IMR-90 (cell line): ENCODE results near the gene PREP. TPM values are rescaled to one million over a fixed set of nuclear protein-coding genes. Genes with fewer than 3 reads are reported as not detected.

Experiments
- ATAC-seq: fragments of 200-7000 bp; cut with Tn5 transposase; 2 replicates; pipeline ENCODE4 v1.9.1; 2020; ENCODE audit warnings: low read depth, mild to moderate bottlenecking, moderate library complexity
- BruUV-seq: library from RNA; stranded (reverse); fragments of 400-500 nt; replicated peaks from 2 replicates; lab custom pipeline; 2021; lab: Mats Ljungman, UMichigan
- CTCF ChIA-PET: fragments of 300-600 bp; formaldehyde crosslinking; extraction: SDS; loops from one replicate; lab custom pipeline; 2021; ENCODE audit warnings: antibody characterized with exemption; lab: Yijun Ruan, JAX
- POLR2A ChIA-PET: fragments of 300-600 bp; sonication (Branson Sonifier 250); formaldehyde crosslinking; loops from one replicate; lab custom pipeline; 2022; ENCODE audit warnings: antibody characterized with exemption; ENCODE audit not compliant: unreplicated experiment; lab: Charles Lee
- DNase-seq: peaks from one replicate; pipeline ENCODE4 v3.0.0; 2013
- H2AFZ ChIP-seq: replicated peaks from 2 replicates; pipeline ENCODE3; 2013; ENCODE audit warnings: low read length, mild to moderate bottlenecking; ENCODE audit not compliant: poor library complexity
- H2AK5ac ChIP-seq: 2 replicates; pipeline ENCODE4 v1.6.1; 2013; ENCODE audit warnings: low read depth, low read length, inconsistent platforms
- H2AK9ac ChIP-seq: replicated peaks from 2 replicates; pipeline ENCODE3; 2013; ENCODE audit warnings: mild to moderate bottlenecking, low read depth, low read length, moderate library complexity; ENCODE audit not compliant: poor library complexity
- H2BK120ac ChIP-seq: 2 replicates; pipeline ENCODE4 v1.6.1; 2013; ENCODE audit warnings: low read depth, low read length, inconsistent platforms
- H2BK15ac ChIP-seq: 3 replicates; pipeline ENCODE4 v1.6.1; 2013; ENCODE audit warnings: low read depth, low read length, inconsistent platforms
- H2BK20ac ChIP-seq: 2 replicates; pipeline ENCODE4 v1.6.1; 2013; ENCODE audit warnings: low read depth, mild to moderate bottlenecking, inconsistent platforms, low read length, moderate library complexity
- H2BK5ac ChIP-seq: 2 replicates; pipeline ENCODE4 v1.6.1; 2013; ENCODE audit warnings: mild to moderate bottlenecking, low read depth, low read length, inconsistent platforms; ENCODE audit not compliant: poor library complexity, severe bottlenecking
- H3K14ac ChIP-seq: replicated peaks from 2 replicates; pipeline ENCODE4 v1.6.1; 2013; ENCODE audit warnings: low read depth, low read length, inconsistent platforms
- H3K18ac ChIP-seq: 2 replicates; pipeline ENCODE4 v1.6.1; 2013; ENCODE audit warnings: low read depth, low read length, control low read depth
- H3K23ac ChIP-seq: 2 replicates; pipeline ENCODE4 v1.6.1; 2013; ENCODE audit warnings: low read depth, low read length, inconsistent platforms
- H3K27ac ChIP-seq: 2 replicates; pipeline ENCODE4 v1.5.1; 2013; ENCODE audit warnings: mild to moderate bottlenecking, control low read depth, low read length; ENCODE audit not compliant: insufficient read depth
- H3K27me3 ChIP-seq: 2 replicates; pipeline ENCODE4 v1.6.1; 2013; ENCODE audit warnings: low read length; ENCODE audit not compliant: control insufficient read depth, insufficient read depth
- H3K36me3 ChIP-seq: 2 replicates; pipeline ENCODE4 v1.6.1; 2013; ENCODE audit warnings: low read length, mixed read lengths; ENCODE audit not compliant: control insufficient read depth, insufficient read depth
- H3K4ac ChIP-seq: 2 replicates; pipeline ENCODE4 v1.6.1; 2013; ENCODE audit warnings: low read depth, low read length, inconsistent platforms
- H3K4me1 ChIP-seq: 2 replicates; pipeline ENCODE4 v1.6.1; 2013; ENCODE audit warnings: low read length, mixed read lengths; ENCODE audit not compliant: control insufficient read depth, insufficient read depth
- H3K4me2 ChIP-seq: 2 replicates; pipeline ENCODE4 v1.6.1; 2013; ENCODE audit warnings: low read depth, mild to moderate bottlenecking, control low read depth, low read length, moderate library complexity
- H3K4me3 ChIP-seq: 2 replicates; pipeline ENCODE4 v1.5.1; 2013; ENCODE audit warnings: low read depth, mild to moderate bottlenecking, control low read depth, low read length, moderate library complexity; ENCODE audit not compliant: insufficient read depth
- H3K56ac ChIP-seq: 2 replicates; pipeline ENCODE4 v1.6.1; 2013; ENCODE audit warnings: low read length, inconsistent platforms; ENCODE audit not compliant: insufficient read depth; ENCODE audit errors: extremely low read depth
- H3K79me1 ChIP-seq, 2 experiments: 2 replicates each; pipeline ENCODE4 v1.6.1; 2013; ENCODE audit warnings: low read length in 2 of 2, inconsistent platforms in 1 of 2, low read depth in 1 of 2
- H3K9ac ChIP-seq: 2 replicates; pipeline ENCODE4 v1.6.1; 2013; ENCODE audit warnings: low read depth, low read length, control low read depth
- H3K9me1 ChIP-seq: 2 replicates; pipeline ENCODE4 v1.6.1; 2013; ENCODE audit warnings: low read length, inconsistent platforms; ENCODE audit not compliant: insufficient read depth
- H3K9me3 ChIP-seq: 2 replicates; pipeline ENCODE4 v1.6.1; 2013; ENCODE audit warnings: low read length; ENCODE audit not compliant: control insufficient read depth, insufficient read depth
- H4K20me1 ChIP-seq: 2 replicates; pipeline ENCODE4 v1.6.1; 2013; ENCODE audit warnings: low read length, inconsistent platforms; ENCODE audit not compliant: insufficient read depth
- H4K5ac ChIP-seq: 2 replicates; pipeline ENCODE4 v1.6.1; 2013; ENCODE audit warnings: mild to moderate bottlenecking, low read depth, low read length, control low read depth
- H4K8ac ChIP-seq, 2 experiments: 2 replicates each; pipeline ENCODE4 v1.6.1; 2013; ENCODE audit warnings: low read depth in 2 of 2, low read length in 2 of 2, control low read depth in 1 of 2, inconsistent platforms in 1 of 2
- H4K91ac ChIP-seq: 2 replicates; pipeline ENCODE4 v1.6.1; 2013; ENCODE audit warnings: low read depth, low read length, inconsistent platforms; ENCODE audit not compliant: insufficient read depth
- BHLHE40 ChIP-seq: fragments of 150-350 bp; IDR thresholded peaks from 2 replicates; pipeline ENCODE4 v1.6.1; 2016; ENCODE audit warnings: mild to moderate bottlenecking, low read depth, low read length
- CEBPB ChIP-seq: IDR thresholded peaks from 2 replicates; pipeline ENCODE4 v1.6.1; 2012; ENCODE audit warnings: low read depth, low read length, improper control_type of control experiment
- CHD1 ChIP-seq: IDR thresholded peaks from 2 replicates; pipeline ENCODE4 v1.6.1; 2012; ENCODE audit warnings: low read depth, low read length, improper control_type of control experiment
- FOS ChIP-seq: fragments of 150-350 bp; IDR thresholded peaks from 2 replicates; pipeline ENCODE4 v1.6.1; 2016; ENCODE audit warnings: low read depth, low read length
- MAFK ChIP-seq: IDR thresholded peaks from 2 replicates; pipeline ENCODE4 v1.6.1; 2012; ENCODE audit warnings: low read depth, low read length, improper control_type of control experiment
- MAZ ChIP-seq: IDR thresholded peaks from 2 replicates; pipeline ENCODE4 v1.6.1; 2012; ENCODE audit warnings: low read depth, mild to moderate bottlenecking, low read length, improper control_type of control experiment, moderate library complexity, borderline replicate concordance
- MXI1 ChIP-seq: IDR thresholded peaks from 2 replicates; pipeline ENCODE4 v1.6.1; 2012; ENCODE audit warnings: low read depth, mild to moderate bottlenecking, low read length, moderate library complexity, borderline replicate concordance
- NFE2L2 ChIP-seq: fragments of 150-350 bp; IDR thresholded peaks from 2 replicates; pipeline ENCODE4 v1.6.1; 2016; ENCODE audit warnings: low read depth, mild to moderate bottlenecking, low read length
- POLR2A ChIP-seq: IDR thresholded peaks from 2 replicates; pipeline ENCODE4 v1.6.1; 2012; ENCODE audit warnings: mild to moderate bottlenecking, low read depth, low read length
- RAD21 ChIP-seq: IDR thresholded peaks from 2 replicates; pipeline ENCODE4 v1.6.1; 2012; ENCODE audit warnings: low read length, improper control_type of control experiment
- RCOR1 ChIP-seq: IDR thresholded peaks from 2 replicates; pipeline ENCODE4 v1.6.1; 2012; ENCODE audit warnings: mild to moderate bottlenecking, low read length, improper control_type of control experiment; ENCODE audit not compliant: insufficient replicate concordance
- RFX5 ChIP-seq: IDR thresholded peaks from 2 replicates; pipeline ENCODE4 v1.8.0; 2012; ENCODE audit warnings: low read depth, mild to moderate bottlenecking, low read length, moderate library complexity
- SMC3 ChIP-seq: fragments of 150-350 bp; IDR thresholded peaks from 2 replicates; pipeline ENCODE4 v1.6.1; 2016; ENCODE audit warnings: low read depth, mild to moderate bottlenecking, antibody characterized with exemption, low read length, moderate library complexity
- WGBS, 2 experiments: methylation state at CpG; one replicate each; pipeline versions ENCODE4 v1.1.5 to v1.1.7; 2013; ENCODE audit warnings: missing lambda C conversion rate in 2 of 2; ENCODE audit not compliant: insufficient read length in 1 of 2; ENCODE audit errors: extremely low coverage in 2 of 2; 5-methylcytosine and 5-hydroxymethylcytosine counted together
- dilution Hi-C: fragments of 300-500 bp; cut with HindIII; formaldehyde crosslinking; loops from one replicate; pipeline ENCODE4 v1.14.3; 2018; ENCODE audit warnings: low sequenced_read_pairs; ENCODE audit not compliant: unreplicated experiment
- in situ Hi-C: fragments of 300-500 bp; cut with MboI; formaldehyde crosslinking; loops from 3 replicates; pipeline ENCODE4 v1.14.3; 2019; ENCODE audit warnings: low sequenced_read_pairs, inconsistent platforms, mixed read lengths
- intact Hi-C: fragments of 100-400 bp; cut with micrococcal nuclease; formaldehyde crosslinking; loops from 2 replicates; pipeline ENCODE4 v1.10.0; 2022
- polyA plus RNA-seq, 3 experiments: library from polyadenylated mRNA; depleted of rRNA; stranded (reverse); fragments of >200 nt; gene quantifications; 2 replicates each; pipeline ENCODE4 v1.2.3, GENCODE V29; 2012; ENCODE audit warnings: low replicate concordance in 1 of 3
- total RNA-seq: library from RNA; depleted of rRNA; stranded (reverse); fragments of >200 nt; gene quantifications from 2 replicates; pipeline ENCODE4 v1.2.3, GENCODE V29; 2012
- TF ChIP-seq, protein P1 (sequence below): conservative IDR thresholded peaks from 2 replicates; pipeline ENCODE4 v1.5.1; 2012; ENCODE audit warnings: mild to moderate bottlenecking, low read depth, low read length, improper control_type of control experiment
- TF ChIP-seq, protein P2 (sequence below): fragments of 150-350 bp; IDR thresholded peaks from 2 replicates; pipeline ENCODE4 v1.6.1; 2016; ENCODE audit warnings: low read depth, mild to moderate bottlenecking, low read length, moderate library complexity, borderline replicate concordance
- TF ChIP-seq, protein P3 (sequence below): fragments of 150-350 bp; IDR thresholded peaks from 2 replicates; pipeline ENCODE4 v1.6.1; 2017; ENCODE audit warnings: mild to moderate bottlenecking, antibody characterized with exemption, low read length, low read depth

Gene PREP
- total and polyA plus RNA-seq, 2 of the 4 experiments (the other 2 are of a cell fraction) = 21.0 to 25.7 TPM

DNA sequence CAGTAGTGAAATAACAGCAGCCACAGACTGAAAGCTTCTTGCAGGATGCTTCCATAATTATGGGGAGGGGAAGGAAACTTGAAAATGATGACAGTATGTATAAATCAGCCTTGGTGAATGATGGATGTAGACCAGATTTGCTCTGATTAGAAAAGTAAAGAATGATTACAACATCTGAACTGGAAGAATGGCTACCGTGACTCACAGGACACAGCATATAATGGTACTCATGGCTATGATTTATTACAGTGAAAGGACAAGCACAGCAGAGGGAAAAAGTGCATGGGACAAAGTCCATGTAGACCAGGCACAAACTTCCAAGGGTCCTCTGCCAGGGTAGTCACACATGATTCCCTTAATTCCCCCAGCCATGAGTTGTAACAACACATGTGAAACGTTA, 152.3 kb downstream of the PREP start:
- no peak overlapping the region for H3K4me2 ChIP-seq
- ChIA-PET CTCF (no interaction called here), POLR2A (no interaction called here)
- H3K56ac ChIP-seq = no peak overlapping the region
- no peak overlapping the region for H2AK5ac ChIP-seq
- no peaks in the 10 kb centered on the region for H3K9me3 ChIP-seq
- H3K36me3 ChIP-seq = no peaks in the 10 kb centered on the region
- H3K4me1 ChIP-seq = no peaks in the 10 kb centered on the region
- no peak overlapping the region for H2AK9ac ChIP-seq
- no peak overlapping the region for H2AFZ ChIP-seq
- no peak overlapping the region for H3K9ac ChIP-seq
- H3K27me3 ChIP-seq = no peaks in the 10 kb centered on the region; the same call in 1 of the 2 replicates
- H2BK20ac ChIP-seq = no peak overlapping the region
- DNase-seq = no peak
- H4K20me1 ChIP-seq = no peaks in the 10 kb centered on the region
- 100% methylated on average over 1 of the region's 2 CpGs; no CpG with 5 or more reads in 1 of the 2 experiments for WGBS, 2 experiments
- no peak overlapping the region for H3K4me3 ChIP-seq
- no peak overlapping the region for H2BK5ac ChIP-seq
- TF ChIP-seq SMC3 (no peak), CHD1 (no peak), MXI1 (no peak), POLR2A (no peak), FOS (no peak), RCOR1 (no peak), MAFK (no peak), CEBPB (no peak), MAZ (no peak), RFX5 (no peak), BHLHE40 (no peak), RAD21 (no peak), NFE2L2 (no peak)
- TF ChIP-seq, protein P1, sequence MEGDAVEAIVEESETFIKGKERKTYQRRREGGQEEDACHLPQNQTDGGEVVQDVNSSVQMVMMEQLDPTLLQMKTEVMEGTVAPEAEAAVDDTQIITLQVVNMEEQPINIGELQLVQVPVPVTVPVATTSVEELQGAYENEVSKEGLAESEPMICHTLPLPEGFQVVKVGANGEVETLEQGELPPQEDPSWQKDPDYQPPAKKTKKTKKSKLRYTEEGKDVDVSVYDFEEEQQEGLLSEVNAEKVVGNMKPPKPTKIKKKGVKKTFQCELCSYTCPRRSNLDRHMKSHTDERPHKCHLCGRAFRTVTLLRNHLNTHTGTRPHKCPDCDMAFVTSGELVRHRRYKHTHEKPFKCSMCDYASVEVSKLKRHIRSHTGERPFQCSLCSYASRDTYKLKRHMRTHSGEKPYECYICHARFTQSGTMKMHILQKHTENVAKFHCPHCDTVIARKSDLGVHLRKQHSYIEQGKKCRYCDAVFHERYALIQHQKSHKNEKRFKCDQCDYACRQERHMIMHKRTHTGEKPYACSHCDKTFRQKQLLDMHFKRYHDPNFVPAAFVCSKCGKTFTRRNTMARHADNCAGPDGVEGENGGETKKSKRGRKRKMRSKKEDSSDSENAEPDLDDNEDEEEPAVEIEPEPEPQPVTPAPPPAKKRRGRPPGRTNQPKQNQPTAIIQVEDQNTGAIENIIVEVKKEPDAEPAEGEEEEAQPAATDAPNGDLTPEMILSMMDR = no peak
- TF ChIP-seq, protein P2, sequence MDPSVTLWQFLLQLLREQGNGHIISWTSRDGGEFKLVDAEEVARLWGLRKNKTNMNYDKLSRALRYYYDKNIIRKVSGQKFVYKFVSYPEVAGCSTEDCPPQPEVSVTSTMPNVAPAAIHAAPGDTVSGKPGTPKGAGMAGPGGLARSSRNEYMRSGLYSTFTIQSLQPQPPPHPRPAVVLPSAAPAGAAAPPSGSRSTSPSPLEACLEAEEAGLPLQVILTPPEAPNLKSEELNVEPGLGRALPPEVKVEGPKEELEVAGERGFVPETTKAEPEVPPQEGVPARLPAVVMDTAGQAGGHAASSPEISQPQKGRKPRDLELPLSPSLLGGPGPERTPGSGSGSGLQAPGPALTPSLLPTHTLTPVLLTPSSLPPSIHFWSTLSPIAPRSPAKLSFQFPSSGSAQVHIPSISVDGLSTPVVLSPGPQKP = no peak
- TF ChIP-seq, protein P3, sequence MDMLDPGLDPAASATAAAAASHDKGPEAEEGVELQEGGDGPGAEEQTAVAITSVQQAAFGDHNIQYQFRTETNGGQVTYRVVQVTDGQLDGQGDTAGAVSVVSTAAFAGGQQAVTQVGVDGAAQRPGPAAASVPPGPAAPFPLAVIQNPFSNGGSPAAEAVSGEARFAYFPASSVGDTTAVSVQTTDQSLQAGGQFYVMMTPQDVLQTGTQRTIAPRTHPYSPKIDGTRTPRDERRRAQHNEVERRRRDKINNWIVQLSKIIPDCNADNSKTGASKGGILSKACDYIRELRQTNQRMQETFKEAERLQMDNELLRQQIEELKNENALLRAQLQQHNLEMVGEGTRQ = no peak
- no peak overlapping the region for H4K91ac ChIP-seq
- no peak overlapping the region for H2BK120ac ChIP-seq
- H2BK15ac ChIP-seq = no peak overlapping the region
- H3K27ac ChIP-seq = no peak overlapping the region
- ATAC-seq = no peak
- H3K23ac ChIP-seq = no peak overlapping the region
- no TSS peak for BruUV-seq
- no peak overlapping the region for H3K14ac ChIP-seq
- H3K4ac ChIP-seq = no peak overlapping the region
- H4K5ac ChIP-seq = no peak overlapping the region
- no peak overlapping the region for H4K8ac ChIP-seq
- no peaks in the 10 kb centered on the region for H3K79me1 ChIP-seq
- intact Hi-C loops = no loop called here
- no peak overlapping the region for H3K18ac ChIP-seq
- in situ Hi-C loops = no loop called here
- dilution Hi-C loops = no loop called here
- H3K9me1 ChIP-seq = no peaks in the 10 kb centered on the region
